Measurements from ENCODE around the gene PTPRJ.
A peak's percentile ranks its signal among the peaks of the same experiment; 100 is the strongest.
"Not testable (repeated sequence)": the region's sequence is repeated elsewhere in the genome, so short reads cannot be mapped to it uniquely, and the experiment has no call there.

The PTPRJ gene

DNA sequence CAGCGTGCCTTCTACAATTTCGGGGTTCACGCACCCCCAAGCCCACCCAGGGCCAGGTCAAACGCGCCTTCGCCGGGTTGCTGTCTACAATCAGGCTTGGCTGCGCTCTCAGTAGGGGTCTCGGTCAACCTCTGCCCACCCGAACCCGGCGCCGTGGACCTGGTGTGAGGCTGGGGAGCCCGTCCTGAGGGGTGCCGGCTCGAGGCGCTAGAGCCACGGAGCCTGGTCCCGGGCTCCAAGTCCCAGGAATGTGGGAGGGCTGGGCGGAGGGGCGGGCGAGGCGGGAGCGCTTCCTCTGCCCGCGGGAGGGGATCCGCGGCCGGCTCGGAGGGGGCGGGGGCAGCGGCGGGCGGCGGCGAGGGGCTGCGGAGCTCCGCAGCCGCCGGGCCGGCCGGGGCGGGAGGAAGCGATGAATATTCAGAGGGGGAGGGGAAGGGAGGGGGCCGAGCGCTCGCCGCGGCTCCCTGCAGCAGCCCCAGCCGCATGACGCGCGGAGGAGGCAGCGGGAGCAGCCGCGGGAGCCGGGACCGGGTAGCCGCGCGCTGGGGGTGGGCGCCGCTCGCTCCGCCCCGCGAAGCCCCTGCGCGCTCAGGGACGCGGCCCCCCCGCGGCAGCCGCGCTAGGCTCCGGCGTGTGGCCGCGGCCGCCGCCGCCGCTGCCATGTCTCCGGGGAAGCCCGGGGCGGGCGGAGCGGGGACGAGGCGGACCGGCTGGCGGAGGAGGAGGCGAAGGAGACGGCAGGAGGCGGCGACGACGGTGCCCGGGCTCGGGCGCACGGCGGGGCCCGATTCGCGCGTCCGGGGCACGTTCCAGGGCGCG, at the start of gene PTPRJ:
Gene PTPRJ, plus strand, starts transcription at position 472 of the 819 bp plus-strand sequence. CDS start 354 bp downstream, outside the sequence.
- DNase-seq (ENCODE audit: low spot score): peak; percentile 91

DNA sequence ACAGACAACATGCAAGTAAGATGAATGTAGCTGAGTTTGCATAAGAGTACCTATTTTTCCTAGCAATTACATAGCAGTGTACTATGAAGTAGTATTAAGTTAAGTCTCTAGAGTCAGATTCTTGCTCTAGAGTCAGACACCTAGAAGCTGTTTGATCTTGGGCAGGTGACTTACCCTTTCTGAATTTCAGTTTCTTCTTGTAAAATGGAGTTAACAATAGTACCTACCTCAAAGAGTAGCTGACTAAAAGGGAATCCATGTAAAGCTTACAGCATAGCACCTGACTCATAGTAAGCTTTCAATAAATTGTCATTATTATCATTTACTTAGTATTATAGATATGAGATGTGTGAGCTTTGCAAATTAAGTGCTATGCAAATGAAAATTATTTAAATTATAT, 47.8 kb upstream of the PTPRJ start:
- DNase-seq (ENCODE audit: low spot score): no peak

DNA sequence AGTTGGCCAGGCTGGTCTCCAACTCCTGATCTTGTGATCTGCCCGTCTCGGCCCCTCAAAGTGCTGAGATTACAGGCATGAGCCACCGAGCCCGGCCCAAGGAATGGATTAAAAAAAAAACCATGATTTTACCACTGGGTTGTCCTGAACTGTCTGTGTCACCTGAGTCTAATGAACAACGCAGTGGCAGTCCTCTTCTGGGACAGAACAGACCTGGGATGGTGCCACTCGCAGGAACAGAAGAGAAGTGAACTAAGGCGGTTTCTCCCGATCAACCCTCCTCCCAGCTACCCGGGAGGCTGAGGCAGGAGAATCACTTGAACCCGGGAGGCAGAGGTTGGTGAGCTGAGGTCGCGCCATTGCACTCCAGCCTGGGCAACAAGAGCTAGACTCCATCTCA, 46.6 kb upstream of the PTPRJ start:
- not testable (repeated sequence) for DNase-seq (ENCODE audit: low spot score)

DNA sequence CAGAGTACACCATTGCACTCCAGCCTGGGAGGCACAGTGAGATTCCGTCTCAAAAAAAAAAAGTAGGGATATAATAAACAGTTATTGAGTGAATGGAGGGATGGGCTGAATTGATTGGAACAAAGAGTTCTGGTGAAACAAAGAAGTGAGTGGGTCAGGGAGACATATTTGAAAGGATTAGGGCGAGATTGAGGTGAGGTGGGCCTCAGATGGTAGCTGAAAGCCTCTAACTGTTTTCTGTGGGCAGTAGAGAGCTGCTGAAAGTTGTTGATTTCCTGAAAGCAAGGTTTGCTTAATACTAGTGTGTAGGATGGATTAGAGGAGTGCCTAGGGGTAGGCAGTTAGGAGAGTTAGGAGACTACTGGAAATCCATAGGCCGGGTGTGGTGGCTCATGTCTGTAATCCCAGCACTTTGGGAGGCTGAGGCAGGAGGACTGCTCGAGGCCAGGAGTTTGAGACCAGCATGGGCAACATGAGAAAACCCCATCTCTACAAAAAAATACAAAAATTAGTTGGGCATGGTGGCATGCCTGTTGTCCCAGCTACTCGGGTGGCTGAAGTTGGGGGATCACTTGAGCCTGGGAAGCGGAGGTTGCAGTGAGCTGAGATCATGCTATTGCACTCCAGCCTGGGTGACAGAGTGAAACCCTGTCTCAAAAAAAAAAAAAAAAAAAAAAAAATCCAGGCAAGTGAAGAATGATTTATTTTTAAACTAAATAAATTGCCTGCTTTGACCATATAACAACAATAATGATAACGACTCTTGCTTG, 41.4 kb upstream of the PTPRJ start:
- DNase-seq (ENCODE audit: low spot score): no peak

DNA sequence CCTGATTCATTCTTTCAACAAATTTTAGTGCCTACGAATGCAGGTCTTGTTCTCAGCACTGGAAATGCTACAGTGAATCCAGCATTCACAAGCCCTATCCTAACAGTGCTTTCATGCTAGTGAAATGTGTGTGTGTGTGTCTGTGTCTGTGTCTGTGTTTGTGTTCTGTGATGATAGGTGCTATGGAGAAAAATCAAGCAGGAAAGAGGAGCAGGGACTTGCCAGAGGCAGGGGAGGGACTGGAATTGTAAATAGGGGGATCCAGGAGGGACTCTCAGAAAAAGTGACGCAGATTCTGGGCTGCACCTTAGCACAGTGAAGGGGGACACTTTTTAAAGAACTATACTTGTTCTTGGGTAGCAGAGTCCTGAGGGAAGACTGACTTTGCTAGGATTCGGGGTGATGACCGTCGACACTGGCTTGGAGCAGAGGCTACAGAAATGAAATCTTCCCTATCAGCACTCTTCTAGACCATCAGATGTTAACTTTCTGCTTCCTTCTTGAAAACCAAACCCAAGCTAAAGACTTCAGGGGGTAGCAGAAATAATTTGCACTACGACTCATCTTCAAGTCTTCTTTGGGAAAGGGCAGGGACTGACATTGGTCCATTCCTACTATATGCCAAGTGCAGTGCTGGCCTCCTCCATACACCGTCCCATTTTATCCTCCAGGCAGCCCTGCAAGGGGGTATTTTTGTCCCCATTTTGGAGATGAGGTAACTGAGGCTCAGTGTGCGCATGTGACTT, 39.3 kb upstream of the PTPRJ start:
- no peak for DNase-seq (ENCODE audit: low spot score)

DNA sequence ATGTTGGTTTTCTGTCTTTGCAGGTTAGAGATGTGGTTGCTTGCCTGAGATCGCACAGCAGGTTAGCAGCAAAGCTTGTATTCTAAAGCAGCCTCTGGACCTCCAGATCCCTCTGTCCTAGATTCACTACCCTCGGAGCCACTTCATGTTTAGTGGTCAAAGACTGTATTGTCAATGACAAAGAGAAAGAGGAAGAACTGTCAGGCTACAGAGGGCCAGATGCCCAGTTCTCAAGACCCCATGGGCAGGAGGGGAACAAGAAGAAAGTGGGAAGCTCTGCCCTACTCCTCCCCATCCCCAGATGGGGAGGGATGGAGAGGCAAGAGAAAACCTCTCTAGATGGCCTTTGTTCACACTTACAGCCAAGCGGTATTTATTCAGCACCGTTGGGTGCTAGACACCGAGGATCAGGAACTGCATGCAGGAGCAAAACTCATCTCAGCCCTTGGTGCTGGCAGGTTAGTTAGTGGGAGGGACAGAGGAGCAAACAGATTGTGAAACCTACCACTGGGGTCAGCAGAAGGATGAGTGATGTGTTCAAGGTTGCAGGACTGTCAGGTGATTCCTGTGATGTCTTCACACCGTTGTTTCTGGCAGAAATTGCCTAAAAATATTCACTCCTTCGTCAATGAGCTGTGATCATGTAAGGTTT, 38.3 kb upstream of the PTPRJ start:
- DNase-seq (ENCODE audit: low spot score): no peak

DNA sequence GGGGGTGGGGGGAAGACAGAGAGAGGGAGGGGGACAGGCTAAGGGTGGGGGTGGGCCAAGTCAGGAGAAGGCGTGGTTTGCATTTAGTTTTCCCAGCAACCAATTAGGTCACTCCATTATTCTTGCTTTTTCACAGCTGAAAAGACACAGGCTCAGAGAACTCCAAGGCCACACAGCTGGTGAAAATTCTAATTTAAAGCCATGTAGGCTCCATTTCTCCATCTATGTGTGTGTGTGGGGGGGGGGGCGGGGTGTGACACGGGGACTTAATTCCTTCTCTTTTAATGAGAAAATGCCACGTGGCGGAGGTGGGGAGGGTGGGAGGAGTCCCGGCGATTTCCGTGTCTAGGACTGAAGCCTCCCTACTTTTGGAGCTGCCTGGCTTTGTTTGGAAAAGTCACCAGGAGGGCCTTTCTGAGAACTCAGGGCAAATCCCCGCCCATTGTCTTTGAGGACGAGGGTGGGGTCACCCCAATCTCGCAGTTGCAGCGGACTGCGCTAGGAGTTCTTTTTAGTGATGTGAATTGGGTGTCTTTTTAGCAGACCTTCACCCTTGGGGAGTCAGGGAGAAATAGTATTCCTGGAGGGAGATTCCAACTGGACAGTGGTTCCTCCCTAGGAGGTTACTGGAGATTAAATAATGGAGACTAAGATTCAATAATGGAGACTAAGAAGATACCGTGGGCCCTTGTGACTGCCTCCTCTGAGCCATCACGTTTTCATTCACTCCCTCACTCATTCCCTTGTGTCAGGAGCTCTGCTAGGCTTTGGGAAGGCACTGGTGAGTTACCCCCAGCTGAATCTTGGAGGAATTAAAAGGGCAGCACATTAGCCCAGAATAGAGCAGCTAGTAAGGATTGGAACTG, 36.4 kb upstream of the PTPRJ start:
- DNase-seq (ENCODE audit: low spot score): peak; percentile 63

DNA sequence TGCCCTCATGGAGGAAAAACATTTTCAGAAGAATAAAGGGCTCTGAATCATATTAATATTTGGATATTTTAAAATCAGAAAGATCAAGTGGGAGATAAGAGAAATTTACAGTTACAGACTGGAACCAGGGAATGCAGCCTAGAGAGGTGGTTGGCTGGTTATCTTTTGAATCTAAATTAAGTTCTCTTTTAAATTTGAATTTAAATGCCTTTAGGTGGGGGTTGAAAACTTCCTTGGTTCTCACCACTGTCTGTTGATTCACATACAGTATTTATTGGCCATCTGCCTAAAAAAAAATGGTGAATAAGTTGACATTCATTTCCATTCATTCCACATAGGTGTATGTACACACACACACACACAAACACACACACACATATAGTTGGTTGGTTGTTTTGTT, 35.7 kb upstream of the PTPRJ start:
- DNase-seq (ENCODE audit: low spot score): no peak

DNA sequence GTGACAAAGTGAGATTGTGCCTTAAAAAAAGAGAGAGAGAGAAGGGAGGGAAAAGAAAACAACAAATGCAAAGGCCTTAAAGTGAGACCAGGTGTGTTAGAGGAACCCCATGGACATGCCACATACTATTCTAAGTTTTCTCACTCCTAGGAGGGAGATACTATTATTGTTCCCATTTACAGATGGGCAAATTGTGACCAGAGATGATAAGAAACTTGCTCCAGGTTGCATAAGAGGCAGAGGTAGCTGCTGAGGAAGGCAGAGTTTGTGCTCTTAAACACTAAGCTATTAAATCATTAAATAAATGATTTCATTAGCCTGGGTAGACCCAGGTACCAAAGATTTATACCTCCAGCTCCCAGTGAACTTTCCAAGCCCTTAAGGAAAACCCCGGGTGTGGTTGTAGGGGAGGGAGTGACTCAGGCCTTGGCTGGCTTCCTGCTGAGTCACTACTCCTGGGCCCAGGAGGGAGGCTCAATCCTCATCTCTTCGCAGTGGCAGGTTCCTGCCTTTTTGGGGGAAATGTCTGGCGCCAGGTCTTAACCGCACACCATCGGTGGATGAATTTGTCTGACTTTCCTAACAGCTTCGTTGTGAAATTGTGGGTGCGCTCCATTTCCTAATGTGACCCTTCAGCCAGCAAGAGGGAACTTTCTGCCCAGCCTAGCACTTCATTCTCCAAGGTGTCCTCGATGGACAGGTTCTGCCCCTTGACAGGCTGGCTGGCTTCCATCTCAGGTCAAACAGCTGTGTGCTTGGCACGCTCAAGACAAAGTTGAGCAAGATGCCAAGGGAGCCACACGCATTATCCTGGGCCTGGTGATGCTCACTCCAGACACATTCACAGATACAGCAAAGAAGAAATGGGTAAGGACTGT, 33.4 kb upstream of the PTPRJ start:
- peak; percentile 70 for DNase-seq (ENCODE audit: low spot score)

DNA sequence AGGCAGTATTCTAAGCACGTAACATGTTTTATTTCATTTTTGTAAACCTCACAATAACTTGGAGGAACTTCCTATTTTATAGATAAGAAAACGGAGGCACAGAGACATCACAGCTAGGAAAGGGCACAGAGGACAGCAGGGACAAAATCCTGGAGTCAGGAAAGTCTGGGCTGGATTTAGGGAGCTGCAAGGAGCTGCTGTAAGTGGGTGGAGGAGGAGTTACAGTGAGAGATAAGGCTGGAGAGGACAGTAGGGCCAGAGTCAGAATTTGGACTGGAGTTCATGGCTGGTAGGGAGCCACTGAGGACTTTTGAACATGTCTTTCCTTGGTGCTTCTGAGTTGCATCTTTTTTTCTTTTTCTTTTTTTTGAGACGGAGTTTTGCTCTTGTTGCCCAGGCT, 32.2 kb upstream of the PTPRJ start:
- no peak for DNase-seq (ENCODE audit: low spot score)

DNA sequence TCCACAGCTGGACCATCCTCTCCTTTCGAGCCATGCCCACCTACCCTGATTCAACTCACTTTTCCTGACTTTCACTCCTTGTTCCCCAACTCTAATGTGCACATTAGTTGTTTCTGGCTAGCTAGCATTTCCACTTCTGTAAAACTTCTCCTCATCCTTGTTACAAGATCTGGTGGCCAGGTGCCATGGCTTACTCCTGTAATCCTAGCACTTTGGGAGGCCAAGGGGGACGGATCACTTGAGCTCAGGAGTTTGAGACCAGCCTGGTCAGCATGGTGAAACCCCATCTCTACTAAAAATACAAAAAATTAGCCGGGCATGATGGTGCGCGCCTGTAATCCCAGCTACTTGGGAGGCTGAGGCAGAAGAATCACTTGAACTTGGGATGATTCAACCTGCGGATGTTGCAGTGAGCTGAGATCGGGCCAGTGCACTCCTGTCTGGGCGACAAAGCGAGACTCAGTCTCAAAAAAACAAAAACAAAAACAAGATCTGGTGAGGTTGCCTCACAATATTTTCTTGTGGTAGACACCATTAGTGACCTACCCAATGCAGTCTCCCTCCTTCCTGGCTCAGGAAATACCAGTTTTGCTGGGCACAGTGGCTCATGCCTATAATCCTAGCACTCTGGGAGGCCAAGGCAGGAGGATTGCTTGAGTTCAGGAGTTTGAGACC, 31.2 kb upstream of the PTPRJ start:
- not testable (repeated sequence) for DNase-seq (ENCODE audit: low spot score)

DNA sequence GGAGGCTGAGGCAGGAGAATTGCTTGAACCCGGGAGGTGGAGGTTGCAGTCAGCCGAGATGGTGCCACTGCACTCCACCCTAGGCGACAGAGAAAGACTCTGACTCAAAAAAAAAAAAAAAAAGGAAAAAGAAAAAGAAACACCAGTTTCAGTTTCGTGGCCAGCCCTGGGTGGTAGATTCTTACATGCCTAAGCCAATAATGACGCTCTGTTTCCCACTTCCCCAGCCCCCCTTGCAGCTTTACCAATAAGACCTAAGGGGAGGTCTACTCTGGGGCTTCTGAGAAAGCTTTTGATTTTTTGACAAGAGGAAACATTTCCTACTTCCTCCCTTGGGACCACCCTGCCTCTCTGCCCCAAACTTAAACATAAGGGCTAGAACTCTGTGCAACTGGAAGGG, 30.0 kb upstream of the PTPRJ start:
- no peak for DNase-seq (ENCODE audit: low spot score)

DNA sequence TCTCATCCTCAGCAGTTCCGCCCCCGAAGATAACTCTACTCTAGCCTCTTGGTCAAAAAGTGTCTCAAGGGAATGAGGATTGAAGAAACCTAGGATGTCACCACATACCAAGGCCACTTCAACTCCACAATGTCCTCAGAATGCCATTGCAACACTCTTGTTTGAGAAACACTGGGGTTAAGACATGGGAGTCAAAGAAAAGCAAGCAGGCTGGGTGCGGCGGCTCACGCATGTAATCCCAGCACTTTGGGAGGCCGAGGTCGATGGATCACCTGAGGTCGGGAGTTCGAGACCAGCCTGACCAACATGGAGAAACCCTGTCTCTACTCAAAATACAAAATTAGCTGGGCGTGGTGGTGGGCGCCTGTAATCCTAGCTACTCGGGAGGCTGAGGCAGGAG, 28.9 kb upstream of the PTPRJ start:
- not testable (repeated sequence) for DNase-seq (ENCODE audit: low spot score)

DNA sequence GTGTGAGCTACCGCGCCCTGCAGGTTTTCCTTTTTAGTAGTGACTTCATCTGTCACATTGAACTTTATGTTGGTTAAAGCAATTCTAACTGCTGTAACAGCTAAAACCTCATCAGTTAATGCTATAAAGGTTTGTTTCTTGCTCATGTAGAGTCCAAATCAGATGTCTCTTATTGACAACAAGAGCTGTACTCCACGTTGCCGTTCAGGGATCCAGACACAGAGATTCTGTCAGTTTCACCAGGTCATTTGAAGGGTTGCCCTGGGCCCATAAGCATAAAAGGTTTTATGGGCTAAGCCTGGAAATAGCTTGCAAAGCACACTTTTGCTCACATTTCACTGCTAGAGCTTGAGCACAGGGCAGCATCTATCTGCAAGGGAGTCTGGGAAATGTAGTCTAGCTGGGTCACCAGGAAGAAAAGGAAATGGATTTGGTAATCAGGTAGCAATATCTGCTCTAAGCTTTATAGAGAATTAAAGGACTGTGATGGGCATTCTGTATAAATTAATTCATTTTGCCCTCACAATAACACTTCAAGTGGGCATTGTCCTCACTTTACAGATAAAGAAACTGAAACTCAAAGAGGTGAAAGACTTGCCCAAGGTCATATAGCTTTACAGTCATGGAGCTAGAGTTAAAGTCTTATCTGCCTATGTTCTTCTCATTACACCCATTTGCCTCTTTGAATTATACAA, 25.2 kb upstream of the PTPRJ start:
- no peak for DNase-seq (ENCODE audit: low spot score)

DNA sequence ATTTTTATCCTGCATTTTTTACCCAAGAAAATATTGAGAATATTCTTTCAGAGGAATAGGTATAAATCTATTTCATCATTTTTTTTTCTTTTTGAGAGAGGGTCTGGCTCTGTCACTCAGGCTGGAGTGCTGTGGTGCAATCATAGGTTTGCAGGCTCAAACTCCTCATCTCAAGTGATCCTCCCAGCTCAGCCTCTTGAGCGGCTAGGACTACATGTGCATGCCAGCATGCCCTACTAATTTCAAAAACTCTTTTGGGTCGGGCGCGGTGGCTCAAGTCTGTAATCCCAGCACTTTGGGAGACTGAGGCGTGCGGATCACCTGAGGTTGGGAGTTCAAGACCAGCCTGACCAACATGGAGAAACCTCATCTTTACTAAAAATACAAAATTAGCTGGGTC, 20.3 kb upstream of the PTPRJ start:
- DNase-seq (ENCODE audit: low spot score): no peak

DNA sequence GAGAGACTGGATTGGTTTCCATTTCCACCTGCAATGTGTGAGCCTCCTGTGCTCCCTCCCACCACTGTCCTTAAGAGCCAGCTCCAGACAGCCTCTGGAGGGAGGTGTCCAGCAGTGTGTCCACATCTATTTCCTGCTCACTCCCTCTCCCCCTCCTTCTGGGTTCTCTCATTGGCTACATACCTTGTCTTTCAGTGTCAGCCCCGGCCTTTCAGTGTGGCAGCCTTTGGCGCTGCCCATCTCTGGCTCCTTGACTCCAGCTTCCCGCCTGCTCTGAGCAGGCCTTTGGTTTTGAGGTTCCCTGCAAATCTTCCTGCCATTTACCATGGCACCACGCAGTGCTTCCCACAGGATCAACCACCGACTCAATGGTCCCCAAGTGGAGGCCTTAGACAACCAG, 19.0 kb upstream of the PTPRJ start:
- DNase-seq (ENCODE audit: low spot score): peak; percentile 46

DNA sequence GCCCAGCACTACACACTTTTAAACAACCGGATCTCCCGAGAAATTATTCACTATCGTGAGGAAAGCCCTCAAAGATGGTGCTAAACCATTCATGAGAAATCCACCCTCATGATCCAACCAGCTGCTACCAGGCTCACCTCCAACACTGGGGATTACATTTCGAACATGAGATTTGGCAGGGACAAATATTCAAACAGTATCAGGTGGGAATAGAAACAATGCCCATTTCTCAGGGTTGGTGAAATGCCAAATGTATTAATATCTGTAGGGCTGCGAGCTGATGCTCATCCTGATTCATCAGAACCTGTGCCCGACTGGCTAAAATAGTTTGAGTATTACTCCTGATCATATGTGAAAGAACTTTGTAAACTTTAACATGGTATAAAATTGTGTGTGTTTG, 15.8 kb upstream of the PTPRJ start:
- no peak for DNase-seq (ENCODE audit: low spot score)

DNA sequence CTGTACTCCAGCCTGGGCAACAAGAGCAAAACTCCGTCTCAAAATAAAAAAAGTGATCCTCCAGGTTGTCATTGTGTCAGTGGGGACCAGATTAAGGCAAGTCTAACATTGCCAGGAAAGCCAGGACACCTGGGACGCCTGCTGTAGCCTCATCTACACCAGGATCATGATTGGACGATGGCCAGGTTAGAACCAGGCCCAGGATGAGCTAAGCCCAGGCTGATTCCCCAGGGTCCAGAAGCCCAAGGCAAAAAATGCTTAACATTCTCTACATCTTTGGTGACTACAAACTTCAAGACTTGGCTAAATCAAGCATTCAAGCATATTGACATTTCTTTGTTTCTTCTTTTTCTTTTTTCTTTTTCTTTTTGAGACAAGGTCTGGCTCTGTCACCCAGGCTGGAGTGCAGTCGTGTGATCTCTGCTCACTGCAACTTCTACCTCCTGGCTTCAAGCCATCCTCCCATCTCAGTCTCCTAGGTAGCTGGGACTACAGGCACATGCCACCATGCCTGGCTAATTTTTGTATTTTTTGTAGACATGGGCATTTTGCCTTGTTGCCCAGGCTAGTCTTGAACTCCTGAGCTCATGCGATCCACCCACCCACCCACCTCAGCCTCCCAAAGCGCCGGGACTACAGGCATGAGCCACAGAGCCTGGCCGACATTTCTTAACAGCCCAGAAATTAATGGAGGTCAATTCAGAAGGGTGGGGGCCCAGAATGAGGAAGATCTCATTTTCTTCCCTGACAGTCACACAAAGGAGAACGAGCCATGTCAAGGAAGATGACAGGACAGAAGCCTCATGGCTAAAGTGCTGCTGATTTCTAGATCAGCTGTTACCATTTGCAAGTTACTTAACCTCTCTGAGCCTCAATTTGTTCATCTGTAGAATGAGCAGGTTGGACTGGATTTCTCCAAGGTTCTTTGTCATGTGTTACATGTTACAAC, 12.5 kb upstream of the PTPRJ start:
- no peak for DNase-seq (ENCODE audit: low spot score)

Data from iPS-NIHi11 (cell line).